HG03196 (cell line): Measurements from ENCODE around the gene UPP2.

Experiments used
- ATAC-seq: cut with Tn5 transposase; IDR thresholded peaks from one replicate; pipeline ENCODE4 v1.9.1; 2021; ENCODE audit not compliant: unreplicated experiment

UPP2 gene

DNA sequence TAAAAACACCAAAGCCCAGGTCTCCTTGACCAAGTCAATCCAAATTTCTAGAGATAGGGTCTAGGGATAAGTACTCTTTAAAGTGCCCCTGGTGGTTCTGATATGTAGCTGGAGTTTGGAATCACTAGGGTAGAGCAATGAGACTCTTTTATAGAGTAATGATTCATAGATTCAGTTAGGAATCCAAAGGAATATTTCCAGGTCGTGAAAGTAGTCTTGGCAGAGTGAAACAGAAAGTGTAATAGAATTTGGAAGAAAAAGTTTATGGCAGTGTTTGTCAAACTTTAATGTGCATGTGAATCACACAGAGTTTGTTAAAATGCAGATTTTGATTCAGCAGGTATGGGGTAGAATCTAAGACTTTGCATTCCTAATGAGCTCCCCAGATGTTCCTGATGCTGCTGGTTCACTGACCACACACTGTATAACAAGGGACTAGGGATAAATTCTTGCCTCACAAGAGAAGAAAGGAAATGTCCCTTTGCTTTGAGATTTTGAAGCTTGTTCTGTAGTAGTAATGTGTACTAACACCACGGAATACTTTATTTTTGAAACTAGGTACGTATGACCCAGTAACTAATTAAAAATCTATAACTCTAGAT is 1.8 kb downstream of the UPP2 start:
- ATAC-seq, result no peak

DNA sequence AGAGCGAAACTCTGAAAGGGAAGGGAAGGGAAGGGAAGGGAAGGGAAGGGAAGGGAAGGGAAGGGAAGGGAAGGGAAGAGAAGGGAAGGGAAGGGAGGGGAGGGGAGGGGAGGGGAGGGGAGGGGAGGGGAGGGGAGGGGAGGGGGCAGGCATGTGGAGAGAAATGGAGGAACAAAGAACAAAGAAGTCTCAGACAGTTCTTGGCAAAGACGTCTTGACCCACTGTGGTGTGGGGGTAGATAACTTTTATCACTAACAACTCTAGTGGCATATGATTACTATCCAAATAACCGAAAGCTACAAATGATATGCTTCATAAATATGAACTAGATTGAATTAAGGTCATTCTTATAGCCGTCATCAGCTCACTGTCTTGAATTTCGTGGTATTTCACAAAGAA is 3.2 kb downstream of the UPP2 start:
- ATAC-seq, result no peak

DNA sequence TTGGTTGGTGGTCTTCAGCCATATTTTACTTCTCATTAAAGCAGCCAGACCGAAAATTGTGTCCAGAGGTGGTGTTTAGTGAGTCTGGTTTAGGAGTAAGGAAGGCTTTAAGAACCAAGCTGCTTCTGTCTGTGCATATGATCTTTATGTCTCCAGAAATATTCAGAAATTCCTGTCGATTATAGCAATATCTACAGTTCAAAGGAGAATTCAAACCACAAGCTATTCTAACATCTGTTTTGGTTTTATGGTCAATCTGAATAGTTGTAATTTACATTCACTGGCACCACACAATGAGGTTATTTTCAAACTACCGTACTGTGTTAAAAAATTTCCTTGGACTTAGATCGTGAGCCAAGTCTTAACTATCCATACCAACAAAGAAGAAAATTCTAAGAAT is 11.3 kb downstream of the UPP2 start:
- ATAC-seq, result no peak

DNA sequence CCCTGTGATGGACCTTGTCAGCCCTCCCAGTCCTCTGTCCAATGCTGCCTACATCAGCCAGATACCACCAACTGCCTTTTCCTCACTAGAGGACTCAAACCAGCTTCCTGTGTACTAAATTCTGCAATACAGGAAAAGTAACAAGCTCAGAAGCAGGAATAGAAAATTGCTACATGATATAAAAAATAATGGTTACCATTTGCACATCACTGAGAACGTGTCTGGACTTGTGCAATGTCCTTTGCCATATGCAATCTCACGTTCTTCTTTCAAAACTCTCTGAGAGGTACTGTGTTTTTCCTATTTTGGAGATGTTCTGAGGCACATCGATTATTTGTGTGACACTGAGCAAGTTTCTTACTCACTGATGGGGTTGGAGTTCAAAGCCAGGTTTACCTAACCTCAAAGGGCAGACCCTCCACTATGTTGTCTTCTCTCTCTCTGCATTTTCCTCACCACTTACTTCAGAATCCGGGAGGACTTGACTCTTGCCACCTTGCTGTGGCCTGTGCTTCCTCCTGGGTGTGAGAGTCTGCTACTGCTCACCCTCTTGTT is 12.1 kb downstream of the UPP2 start:
- ATAC-seq, result no peak

DNA sequence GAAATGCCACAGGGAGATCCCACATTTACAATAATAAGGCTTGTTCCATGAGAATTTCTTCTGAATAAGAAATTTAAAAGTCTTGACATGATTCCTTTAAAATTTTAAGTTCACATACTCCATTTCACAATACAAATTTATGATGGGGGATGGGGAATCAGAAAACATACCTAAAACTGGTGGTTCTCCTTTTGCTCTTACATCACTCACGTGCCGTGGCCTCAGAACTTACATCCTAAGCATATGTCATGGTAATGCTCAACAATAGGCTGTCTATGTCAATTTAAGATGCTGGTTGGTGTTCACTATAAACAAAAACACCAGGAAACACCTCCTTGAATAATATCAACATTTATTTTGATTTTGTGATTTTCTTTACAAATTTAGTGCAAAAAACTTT is 12.8 kb downstream of the UPP2 start:
- no peak for ATAC-seq

DNA sequence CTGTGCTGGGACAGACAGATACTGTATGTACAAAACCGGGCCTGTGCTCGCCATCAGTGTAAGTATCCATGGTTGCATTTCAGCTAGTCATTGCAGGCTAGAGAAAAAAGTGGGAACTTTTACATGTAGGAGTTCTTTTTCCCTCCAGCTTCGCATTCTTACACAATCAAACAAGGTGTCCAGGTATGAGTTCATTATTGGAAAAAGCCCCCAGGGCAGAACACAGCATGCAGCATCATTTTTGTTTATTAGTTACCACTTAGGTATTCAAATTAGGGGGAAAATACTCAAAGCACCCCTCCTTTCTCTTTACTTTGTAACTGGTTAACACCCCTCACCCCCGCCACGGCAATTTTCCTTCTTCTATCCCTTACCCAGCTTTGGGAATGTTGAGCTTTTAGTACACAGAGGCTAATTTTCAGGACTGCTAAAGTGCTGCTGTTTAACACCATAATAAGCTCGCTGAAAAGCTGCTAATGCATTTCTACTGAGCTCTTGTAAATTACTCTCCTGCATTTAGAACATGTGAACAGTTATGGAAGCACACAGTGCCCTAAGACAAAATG is 13.6 kb downstream of the UPP2 start:
- ATAC-seq, result no peak

DNA sequence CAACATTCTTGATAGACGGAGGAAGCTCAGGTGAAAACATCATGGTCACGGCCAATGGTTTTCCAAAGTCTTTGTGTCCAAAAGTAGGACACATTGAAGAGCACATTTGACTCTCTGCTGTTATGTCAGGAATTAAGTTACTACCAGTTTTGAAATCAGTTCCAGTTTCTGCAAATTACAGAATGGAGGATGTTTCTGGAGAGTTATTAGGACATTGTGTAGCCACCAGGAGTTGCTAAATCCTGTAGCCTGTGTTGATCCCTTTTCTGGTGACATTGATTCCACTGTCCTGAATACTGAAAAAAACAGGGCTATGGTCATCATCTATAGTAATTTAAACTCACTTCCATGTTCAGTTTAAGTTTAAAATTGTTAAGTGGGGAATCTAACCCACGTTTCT is 15.3 kb downstream of the UPP2 start:
- no peak for ATAC-seq

DNA sequence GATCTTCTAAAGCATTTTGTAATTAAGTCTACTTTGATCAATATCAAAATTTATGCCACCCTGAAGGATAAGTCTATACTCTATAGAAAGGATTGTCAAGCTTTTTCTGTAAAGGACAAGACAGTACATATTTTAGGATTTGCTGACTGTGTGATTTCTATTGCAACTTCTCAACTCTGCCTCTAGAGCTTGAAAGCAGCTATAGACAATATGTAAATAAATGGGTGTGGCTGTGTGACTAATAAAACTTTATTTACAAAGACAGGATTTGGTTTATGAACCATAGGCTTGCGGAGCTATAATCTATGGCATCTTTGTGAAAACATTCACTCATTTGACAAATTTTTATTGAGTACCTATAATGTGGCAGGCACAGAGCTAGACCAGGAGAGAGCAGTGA is 18.4 kb downstream of the UPP2 start:
- no peak for ATAC-seq

DNA sequence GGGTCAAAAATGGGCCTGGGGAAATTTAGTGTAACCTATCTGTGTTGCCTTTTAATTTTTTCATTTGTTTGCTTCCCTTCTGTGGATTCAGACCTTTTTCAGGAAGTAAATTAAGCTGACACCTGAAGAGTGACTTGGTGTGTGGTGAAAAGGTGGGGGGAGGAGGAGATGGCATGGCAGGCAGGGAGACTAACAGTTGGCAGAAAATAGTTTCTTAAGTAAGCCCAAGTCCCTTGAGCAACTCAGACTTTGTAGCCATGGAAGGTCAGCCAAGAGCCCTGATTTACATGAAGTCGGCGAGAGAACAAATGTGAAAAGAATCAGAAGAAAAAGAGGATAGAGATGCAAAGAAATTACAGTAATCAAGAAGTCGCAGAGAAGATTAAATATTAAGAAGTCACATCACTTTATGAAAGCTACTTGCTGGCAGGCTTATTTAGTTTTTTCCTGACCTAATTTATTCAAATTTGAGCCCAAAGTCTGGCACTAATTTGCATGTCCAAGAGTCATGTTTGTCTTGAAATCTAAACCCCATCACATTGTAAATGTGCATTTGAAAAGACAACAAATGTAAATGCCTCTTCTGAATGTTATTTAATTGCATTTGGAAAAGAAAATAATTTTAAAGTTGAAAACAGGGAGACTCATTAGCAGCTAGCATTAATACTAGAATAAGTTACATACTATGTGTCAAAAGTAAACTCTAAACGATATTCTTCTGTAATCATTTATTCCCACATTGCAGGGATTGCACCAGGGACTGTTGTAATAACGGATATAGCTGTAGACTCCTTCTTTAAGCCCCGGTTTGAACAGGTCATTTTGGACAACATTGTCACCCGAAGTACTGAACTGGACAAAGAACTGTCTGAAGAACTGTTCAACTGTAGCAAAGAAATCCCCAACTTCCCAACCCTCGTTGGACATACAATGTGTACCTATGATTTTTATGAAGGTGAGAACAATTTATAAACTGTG is 19.3 kb downstream of the UPP2 start:
- no peak for ATAC-seq

DNA sequence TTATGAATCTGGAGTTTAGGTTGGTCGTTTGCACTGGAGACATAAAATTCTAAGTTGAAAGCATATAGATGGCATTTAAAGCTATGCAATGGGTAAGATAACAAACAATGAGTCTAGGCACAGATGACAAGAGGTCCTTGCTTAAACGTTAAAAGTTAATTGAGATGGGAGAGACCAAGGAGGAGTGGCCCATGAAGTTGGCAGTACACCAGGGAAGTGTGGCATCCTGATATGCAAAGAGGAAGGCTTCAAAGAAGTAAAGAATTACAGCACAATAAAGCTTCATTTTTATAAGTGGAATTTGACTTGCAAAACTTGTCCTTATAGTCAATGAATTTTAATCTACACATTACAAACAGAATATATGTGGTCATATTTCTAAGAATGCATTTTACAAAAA is 23.2 kb downstream of the UPP2 start:
- no peak for ATAC-seq

DNA sequence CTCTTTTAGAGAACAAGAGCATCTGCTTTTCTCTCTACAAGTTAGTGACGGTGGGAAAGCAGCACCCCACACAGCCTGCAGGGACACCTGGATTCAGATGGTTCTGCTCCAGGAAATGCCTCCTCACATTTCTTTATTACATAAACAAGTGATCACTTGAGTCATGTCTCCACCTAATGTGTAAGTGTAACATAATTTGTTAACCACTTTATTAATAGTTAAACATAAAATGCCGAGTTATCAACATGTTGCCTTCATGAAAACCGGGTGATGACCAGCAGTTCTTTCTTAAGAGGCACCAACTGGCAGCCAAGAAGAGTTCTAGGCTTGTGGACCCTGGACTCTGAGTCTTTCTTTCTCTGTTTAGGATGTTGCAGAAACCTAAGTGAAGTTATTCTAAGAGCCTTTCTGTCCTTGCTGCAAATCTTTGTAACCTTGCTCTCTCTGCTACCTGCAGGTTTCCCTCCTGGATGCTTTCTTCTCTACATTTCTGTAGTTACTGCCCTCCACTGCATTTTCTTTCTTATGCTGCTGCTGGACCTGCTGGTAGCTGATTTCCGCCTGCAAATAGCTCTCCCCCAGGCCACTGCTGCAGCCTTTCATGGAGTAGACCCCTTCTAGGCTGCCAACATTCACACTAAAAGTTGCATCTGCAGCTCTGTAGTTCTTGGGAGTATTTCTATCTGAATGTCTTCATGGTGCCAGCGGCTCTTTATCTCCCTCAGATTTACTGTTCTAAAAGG is 24.3 kb downstream of the UPP2 start:
- ATAC-seq, result no peak

DNA sequence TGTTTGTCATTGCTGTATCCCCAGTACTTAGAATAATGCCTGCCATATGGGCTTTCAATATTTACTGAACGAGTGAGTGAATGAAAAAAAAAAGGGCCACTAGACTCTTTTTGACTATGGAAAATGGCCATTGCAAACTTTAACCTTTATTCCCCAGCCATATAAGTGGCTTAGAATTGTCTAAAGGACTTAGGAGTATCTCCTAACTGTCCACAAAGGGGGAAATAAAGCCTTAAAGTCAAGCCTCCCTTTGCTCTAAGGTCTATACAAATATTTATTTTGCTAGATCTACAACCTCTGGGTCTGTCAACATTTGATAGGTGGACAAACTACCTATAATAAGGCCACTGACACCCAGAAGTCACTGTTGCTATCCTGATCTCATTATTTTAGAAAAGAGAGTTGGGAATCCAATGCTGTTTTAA is 25.7 kb downstream of the UPP2 start:
- no peak for ATAC-seq

DNA sequence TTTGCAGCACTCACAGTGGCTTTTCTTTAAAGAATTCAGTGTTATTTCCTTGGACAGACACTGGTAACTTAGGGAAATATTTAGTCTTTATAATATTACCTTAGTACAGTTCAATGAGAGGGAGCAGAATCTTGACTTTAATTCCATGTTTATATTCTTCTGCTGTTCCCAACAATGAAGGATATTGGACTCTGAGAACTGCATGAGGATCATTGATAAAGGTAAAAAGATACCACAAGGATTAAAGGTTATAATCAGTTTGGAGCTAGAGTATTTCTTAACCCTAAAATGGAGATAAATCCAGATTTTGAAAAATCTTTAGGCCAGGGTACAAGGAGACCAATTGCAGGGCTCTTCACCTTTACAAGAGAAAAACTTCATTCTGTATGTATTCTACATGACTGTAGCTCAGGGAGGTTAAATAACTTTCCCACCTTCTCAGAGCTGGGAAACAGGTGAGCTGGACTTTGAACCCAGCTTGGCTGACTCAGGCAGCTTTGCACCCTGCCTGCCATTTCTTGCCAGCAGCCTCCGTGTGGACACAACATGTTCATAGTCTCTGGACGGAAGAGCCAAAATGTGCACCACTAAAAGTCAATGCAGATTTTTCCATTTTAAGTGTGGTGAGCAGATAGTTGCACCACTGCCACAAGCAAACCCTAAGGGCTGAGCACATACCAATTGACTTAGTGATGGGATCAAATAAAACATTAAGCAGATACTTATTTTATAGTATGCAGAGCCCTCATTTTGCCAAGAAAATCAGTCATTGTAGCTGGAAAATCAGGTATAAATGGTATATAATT is 26.7 kb downstream of the UPP2 start:
- ATAC-seq, result no peak

DNA sequence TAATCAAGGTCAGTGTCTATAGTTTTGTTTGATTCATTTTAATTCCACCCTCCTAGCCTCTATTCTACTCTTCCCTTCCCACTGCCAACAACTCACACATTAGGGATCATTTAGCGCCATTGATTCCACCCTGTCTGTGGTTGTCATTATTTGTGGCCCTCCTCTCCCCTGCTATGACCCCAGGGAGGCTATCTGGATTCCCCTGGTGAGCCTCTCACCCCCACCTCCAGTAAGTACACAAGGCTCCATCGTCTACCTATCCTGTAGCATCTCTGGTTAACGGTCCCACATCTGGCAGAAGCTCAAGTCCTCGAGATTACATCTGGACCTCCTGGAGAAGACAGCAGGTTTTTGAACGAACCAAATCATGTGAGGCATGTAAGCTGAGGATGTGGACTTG is 27.4 kb downstream of the UPP2 start:
- ATAC-seq, result no peak

DNA sequence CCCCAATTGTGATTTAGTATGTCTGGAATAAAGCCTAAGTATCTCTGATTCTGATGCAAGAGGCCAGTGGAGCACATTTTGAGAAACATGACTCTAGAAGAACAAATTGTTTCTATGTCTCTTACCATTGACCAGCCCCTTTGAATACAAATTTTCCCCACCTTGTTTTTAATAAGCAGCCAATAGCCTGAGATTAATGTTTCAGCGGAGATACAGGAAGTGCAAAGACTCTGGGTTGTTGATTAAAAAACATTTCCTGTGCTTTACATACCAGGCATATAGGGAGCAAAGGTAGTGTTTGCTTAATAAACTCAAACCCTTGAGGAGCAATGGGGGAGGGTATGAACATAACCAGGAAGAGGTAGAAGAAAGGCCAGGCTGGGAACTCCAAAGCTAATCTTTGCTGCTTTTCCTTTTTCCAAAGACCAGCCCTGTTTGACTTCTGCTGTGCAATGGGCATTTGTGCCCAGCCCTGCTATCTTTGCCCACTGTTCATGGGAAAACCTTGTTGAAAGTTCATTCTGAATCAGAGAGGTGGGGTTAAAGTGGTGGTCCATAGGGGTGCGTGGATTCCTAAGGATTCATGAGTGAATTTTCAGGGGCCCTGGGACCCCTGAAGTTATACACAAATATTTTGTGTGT is 29.3 kb downstream of the UPP2 start:
- no peak for ATAC-seq

DNA sequence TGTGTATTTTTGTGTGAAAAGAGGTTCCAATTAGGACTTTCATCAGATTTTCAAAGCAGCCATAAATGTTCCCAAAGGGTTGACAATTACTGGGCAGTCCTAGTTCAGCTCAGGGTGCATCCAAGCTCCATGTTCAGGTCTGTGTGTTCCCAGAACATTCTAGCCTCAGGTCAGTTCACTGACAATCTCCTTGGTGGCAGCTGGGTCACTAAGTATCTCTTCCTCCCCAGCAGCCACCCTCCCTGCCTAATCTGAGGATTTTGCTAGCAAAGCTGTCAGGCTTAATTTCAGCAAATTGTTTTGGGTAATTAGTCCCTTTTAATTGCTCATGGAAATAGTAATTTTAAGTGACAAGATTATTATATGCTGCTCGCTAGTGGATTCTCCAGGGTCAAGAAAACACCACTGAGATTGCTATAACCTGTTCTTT is 29.8 kb downstream of the UPP2 start:
- ATAC-seq, result no peak

DNA sequence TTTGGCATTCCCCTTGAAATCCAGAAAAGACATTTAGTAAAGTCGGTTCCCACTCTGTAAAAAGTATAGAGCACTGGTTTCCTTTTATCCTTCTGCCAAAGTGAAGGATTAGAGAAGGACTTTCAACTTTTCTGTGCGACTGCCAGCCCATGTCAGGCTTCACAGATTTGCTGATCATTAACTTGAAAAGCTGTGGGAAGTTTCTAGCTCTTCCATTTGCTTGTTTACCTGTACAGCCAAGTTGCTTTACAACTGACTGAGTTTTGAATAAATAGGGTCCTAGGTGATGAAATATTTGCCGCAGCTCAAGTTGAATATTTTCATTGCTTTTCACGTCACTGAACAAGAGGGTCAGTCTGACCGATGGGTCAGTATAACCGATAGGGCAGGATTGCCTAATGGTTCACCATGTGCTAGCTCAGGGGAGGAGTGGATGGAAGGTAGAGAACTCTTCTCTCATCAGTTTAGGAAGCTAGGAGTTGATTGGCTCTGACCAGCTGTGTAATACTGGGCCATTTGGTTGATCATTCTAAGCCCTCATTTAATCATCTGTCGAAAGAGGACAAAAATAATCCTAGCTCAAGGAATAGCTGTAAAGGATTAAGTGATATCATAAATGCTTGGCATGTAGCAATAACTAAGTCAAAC is 30.4 kb downstream of the UPP2 start:
- ATAC-seq, result no peak

DNA sequence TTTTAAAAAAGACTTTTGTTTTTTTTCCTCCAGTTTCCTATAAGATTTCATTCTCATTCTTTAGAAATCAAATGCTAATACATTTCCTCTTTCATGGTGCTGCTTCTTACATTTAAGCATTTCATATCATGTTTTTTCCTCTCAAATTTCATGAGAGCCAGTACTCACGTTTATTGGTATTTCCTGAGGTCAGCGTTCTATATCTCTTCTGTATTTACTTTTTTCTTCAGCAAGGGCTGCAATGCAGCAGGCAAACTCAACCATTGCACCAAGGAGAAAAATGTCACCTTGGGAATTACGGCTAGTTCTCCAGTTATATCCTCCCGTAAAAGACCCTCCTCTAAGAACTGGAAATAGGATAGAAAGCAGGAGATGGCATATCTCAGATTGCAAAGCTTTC is 32.4 kb downstream of the UPP2 start:
- ATAC-seq, result no peak

DNA sequence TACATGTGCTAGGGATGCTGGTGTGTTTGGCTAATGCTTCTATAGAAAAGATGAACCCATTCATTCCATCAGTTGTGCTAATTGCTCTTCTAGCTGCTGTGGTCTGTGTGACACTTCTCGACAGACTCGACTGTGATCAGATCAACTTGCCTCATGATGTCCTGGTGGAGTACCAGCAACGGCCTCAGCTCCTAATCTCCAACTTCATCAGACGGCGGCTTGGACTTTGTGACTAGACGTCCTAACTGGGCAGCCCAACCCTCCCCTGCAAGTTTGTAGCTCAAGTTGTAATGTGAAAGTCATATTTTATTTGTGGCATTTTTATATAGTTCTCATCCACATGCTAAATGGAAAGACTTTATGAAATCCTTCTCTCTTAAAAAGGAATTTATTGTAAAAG is 33.0 kb downstream of the UPP2 start:
- no peak for ATAC-seq
